ENCODE measurements around the gene UBE2H. TPM values are rescaled to one million over a fixed set of nuclear protein-coding genes. Genes with fewer than 3 reads are reported as not detected.

The UBE2H gene
- total RNA-seq, 2 donors from 2014 or later = 92.6 to 93.4 TPM

- H3K4me3 ChIP-seq = no peak overlapping the region
- no peaks in the 10 kb centered on the region for H3K4me1 ChIP-seq
- DNase-seq (no peak), ATAC-seq (no peak)
- intact Hi-C loops (cut with DNase I) = no loop called here
- no peak for TF ChIP-seq CTCF (IDR thresholded peaks at IDR 0.05)
- no peak for TF ChIP-seq POLR2A (IDR thresholded peaks at IDR 0.05)
- H3K36me3 ChIP-seq (replicated peaks in 1 of 2; ENCODE audit: insufficient read depth in 1 of 2, low read depth in 2 of 2) = no peaks in the 10 kb centered on the region
- H3K27ac ChIP-seq = no peak overlapping the region
- 85 to 100% methylated on average over 3 to 8 of the region's 8 CpGs for WGBS, 2 donors
- no peaks in the 10 kb centered on the region for H3K9me3 ChIP-seq
- H3K27me3 ChIP-seq = no peaks in the 10 kb centered on the region
Measured at GRCh38 chr7:129990403-129991192, 37.8 kb upstream of the UBE2H start.

GRCh38 chr7:129989466-129989865, 36.7 kb upstream of the UBE2H start:
- Histone ChIP-seq H3K27me3 (no peaks in the 10 kb centered on the region), H3K36me3 (replicated peaks in 1 of 2; ENCODE audit: insufficient read depth in 1 of 2, low read depth in 2 of 2) (no peaks in the 10 kb centered on the region), H3K4me3 (no peak overlapping the region), H3K4me1 (no peaks in the 10 kb centered on the region), H3K9me3 (no peaks in the 10 kb centered on the region), H3K27ac (no peak overlapping the region)
- ATAC-seq (peak; percentile 24), DNase-seq (peak in 2 of 4 donors; percentile 19 to 24)
- TF ChIP-seq CTCF (IDR thresholded peaks at IDR 0.05) = no peak
- TF ChIP-seq POLR2A (IDR thresholded peaks at IDR 0.05) = no peak
- 24 to 54% methylated on average over 3 to 4 of the region's 4 CpGs for WGBS, 2 donors
- intact Hi-C loops (cut with DNase I) = no loop called here

GRCh38 chr7:129986600-129986999, 33.8 kb upstream of the UBE2H start:
- Histone ChIP-seq H3K9me3 (no peaks in the 10 kb centered on the region), H3K27ac (no peak overlapping the region), H3K36me3 (replicated peaks in 1 of 2; ENCODE audit: insufficient read depth in 1 of 2, low read depth in 2 of 2) (no peaks in the 10 kb centered on the region), H3K4me1 (no peaks in the 10 kb centered on the region), H3K4me3 (no peak overlapping the region), H3K27me3 (no peaks in the 10 kb centered on the region)
- DNase-seq (no peak), ATAC-seq (no peak)
- no peak for TF ChIP-seq CTCF (IDR thresholded peaks at IDR 0.05)
- no peak for TF ChIP-seq POLR2A (IDR thresholded peaks at IDR 0.05)
- WGBS, 2 donors = 97% methylated on average over 9 of the region's 9 CpGs
- intact Hi-C loops (cut with DNase I) = no loop called here

DNA sequence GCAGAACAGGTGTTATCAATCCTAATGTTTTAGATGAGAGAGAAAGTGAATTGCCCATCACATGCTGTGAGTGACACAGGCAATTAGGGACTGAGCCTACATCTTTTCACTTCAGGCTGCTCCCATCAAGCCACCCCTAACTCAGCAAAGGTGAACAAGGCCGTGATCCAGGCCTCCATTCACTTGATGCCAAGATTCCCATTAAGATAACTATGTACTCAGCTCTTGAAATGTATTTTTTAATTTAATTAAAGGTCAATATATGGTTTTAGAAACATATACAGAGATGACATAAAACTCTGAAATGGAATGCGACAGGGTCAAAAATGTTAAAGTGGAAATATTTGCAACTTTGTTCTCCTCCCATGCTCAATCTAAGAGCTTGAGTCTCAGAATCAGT, 27.9 kb upstream of the UBE2H start:
- Histone ChIP-seq H3K27me3 (no peaks in the 10 kb centered on the region), H3K9me3 (no peaks in the 10 kb centered on the region), H3K36me3 (replicated peaks in 1 of 2; ENCODE audit: insufficient read depth in 1 of 2, low read depth in 2 of 2) (no peaks in the 10 kb centered on the region), H3K27ac (no peak overlapping the region), H3K4me3 (no peak overlapping the region), H3K4me1 (peaks cover 4% of the 10 kb centered on the region)
- 80 to 84% methylated on average over 2 of the region's 2 CpGs for WGBS, 2 donors
- DNase-seq = no peak
- TF ChIP-seq CTCF (IDR thresholded peaks at IDR 0.05) = no peak
- TF ChIP-seq POLR2A (IDR thresholded peaks at IDR 0.05) = no peak
- ATAC-seq = no peak
- intact Hi-C loops (cut with DNase I) = no loop called here

DNA sequence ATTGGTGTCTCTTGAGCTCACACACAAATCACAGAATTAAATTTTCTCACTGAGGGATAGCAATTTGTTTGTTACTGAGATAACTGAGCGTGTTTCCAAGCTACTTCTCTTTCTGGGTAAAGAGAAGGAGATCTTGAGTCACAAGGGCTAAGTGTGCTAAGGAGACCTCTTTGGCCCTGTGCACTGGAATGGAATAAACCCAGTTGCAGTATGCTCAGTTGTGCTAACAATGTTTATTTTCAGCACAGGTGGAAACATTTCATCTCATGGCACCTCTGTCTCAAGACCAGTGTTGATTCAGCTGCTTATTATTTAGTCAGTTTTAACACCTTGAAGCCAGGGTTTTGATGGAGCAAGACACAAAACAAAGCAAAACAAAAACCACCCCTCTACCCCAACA, 22.5 kb upstream of the UBE2H start:
- Histone ChIP-seq H3K9me3 (no peaks in the 10 kb centered on the region), H3K4me3 (no peak overlapping the region), H3K27ac (peak overlapping the region; percentile 66 to 89 (median 76)), H3K36me3 (replicated peaks in 1 of 2; ENCODE audit: insufficient read depth in 1 of 2, low read depth in 2 of 2) (no peaks in the 10 kb centered on the region), H3K4me1 (peaks cover 19% of the 10 kb centered on the region), H3K27me3 (no peaks in the 10 kb centered on the region)
- ATAC-seq (peak; percentile 92), DNase-seq (peak; percentile 38 to 79 (median 64))
- TF ChIP-seq CTCF (IDR thresholded peaks at IDR 0.05) = no peak
- peak in 1 of 3 donors; percentile 34 for TF ChIP-seq POLR2A (IDR thresholded peaks at IDR 0.05)
- WGBS, 2 donors = 44 to 50% methylated on average over 1 of the region's 1 CpG
- intact Hi-C loops (cut with DNase I) = no loop called here

Measured in body of pancreas (tissue), 4 donors.